Eye (tissue), 1 donor: ENCODE measurements around the gene EME2.

Experiments used
- DNase-seq: peaks from one replicate; pipeline ENCODE4 v3.0.0-alpha.2; 2015

The EME2 gene

GRCh38 chr16:1779741-1780676 lies 7.4 kb downstream of the EME2 start:
- no peak for DNase-seq

DNA sequence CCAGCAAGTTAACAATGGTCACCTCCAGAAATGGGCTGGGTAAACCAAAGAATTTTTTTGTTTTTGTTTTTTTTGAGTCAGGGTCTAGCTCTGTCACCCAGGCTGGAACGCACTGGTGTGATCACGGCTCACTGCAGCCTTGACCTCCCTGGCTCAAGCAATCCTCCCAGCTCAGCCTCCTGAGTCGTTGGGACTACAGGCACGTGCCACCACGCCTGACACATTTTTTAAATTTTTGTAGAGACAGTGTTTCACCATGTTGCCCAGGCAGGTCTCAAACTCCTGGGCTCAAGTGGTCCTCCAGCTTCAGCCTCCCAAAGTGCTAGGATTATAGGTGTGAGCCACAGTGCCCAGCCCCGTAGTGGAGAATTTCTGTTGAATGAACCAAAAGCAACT lies 8.1 kb downstream of the EME2 start:
- DNase-seq = no peak

DNA sequence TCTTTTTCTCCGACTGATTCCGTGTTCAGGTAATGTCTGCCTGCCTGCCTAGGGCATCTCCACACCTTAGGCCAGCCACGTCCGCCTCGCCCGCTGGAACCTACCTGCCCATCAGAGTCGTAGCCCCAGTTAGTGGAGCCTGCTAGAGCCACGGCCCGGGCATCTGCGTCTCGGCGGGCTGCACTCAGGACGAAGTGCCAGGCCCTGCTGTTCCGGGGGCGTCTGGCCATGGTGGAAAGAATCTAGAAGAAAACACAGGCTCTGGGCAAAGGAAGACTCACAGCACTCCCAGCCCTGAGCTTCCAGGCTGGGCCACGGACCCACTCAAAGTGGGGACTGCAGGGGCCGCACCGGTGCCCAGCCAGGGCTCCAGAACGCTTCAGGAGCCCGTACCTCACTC lies 8.6 kb downstream of the EME2 start:
- DNase-seq = no peak

DNA sequence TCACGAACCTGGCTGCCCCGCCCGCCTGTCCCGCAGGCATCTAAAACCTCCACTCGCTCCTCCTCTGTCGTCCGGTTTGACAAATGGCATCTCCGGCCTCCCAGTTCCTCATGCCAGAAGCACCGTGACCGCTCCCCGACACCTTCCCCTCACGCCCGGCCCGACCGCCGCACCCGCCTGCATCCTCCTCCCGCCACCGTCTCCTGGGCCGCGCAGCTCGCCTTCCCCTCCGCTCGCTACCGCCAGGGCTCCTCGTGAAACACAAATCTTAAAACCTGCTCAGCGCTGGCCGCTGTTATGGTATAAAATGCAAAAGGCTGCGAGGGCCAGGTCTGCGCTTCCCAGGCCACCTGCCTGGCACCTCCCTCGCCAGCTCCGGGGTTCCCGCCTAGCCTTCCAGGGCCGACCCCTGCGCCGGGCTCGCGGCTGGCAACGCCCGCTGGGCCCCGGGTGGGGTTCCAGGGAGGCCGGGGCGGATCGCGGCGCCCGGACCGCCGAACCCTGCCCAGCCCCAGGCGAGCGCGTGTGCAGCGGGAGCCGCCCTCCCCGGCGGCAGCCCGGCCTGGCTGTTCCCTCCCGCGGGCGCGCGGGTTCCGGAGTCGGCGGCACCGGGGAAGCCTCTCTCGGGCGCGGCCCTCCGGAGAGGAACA lies 9.3 kb downstream of the EME2 start:
- peak; percentile 56 for DNase-seq

DNA sequence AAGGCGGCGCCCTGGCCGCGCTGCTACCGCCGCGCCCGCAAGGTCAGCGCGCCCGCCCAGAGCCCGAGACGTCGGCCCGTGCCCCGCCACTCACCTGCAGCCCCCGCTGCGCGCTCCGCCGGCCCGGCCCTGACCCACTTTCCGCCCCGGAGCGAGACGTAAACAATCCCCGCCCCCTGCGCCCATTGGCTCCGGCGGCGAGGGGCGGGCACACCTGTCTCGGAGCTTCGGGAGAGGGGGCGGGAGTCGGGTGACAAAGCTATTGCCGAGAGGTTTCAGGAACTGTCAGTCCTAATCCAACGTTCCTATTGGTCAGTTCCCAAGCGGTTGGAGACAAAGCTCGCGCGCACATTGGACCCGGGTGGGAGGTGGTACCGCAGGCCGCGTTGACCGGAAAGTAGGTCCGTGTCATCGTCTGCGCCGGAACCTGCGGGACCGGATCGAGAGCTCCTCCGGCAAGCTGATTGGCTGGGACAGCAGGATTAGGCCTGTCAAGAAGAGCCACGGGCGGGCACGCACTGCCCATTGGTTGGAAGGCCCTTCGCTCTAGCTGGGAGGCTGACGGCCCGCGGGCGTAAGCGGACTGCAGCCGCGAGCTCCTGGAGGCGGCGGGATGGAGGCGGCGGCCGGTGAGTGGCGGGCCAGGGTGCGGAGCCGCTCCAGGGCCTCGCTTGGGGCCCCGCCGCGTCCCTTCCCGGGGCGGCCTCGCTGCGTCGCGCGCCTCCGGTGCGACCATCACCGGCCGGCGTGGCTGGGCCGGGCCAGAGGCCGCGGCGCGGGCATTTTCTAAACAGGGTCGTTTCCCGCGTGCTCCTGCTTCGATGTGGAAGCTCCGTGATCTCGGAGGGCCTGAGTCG lies 10.0 kb downstream of the EME2 start, which contains the start of the genes NUBP2 and SPSB3:
Gene NUBP2, plus strand, starts transcription at position 553 of the 857 bp plus-strand sequence. Its CDS starts 61 bp downstream, at position 614.
Gene SPSB3, minus strand, starts transcription at position 164 of the 857 bp plus-strand sequence. CDS start 1,088 bp downstream, outside the sequence.
- peak; percentile 100 for DNase-seq

- no peak for DNase-seq
Measured at GRCh38 chr16:1784977-1785845, 12.6 kb downstream of the EME2 start.

DNA sequence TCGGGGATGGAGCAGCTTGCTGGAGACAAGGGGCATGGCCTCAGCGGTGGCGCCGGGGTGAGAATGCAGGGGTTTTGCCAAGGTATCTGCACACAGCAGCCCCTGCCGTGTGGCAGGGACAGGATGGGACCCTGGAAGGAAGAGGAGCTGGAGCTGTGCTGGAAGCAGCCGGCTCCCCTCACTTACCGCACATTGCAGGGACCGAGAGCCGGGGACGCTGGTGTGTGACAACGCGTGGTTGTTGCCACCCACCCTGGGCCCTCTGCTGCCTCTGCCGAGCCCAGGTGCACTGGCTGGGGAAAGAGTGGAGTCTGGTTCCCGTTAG lies 13.2 kb downstream of the EME2 start:
- DNase-seq = no peak

DNA sequence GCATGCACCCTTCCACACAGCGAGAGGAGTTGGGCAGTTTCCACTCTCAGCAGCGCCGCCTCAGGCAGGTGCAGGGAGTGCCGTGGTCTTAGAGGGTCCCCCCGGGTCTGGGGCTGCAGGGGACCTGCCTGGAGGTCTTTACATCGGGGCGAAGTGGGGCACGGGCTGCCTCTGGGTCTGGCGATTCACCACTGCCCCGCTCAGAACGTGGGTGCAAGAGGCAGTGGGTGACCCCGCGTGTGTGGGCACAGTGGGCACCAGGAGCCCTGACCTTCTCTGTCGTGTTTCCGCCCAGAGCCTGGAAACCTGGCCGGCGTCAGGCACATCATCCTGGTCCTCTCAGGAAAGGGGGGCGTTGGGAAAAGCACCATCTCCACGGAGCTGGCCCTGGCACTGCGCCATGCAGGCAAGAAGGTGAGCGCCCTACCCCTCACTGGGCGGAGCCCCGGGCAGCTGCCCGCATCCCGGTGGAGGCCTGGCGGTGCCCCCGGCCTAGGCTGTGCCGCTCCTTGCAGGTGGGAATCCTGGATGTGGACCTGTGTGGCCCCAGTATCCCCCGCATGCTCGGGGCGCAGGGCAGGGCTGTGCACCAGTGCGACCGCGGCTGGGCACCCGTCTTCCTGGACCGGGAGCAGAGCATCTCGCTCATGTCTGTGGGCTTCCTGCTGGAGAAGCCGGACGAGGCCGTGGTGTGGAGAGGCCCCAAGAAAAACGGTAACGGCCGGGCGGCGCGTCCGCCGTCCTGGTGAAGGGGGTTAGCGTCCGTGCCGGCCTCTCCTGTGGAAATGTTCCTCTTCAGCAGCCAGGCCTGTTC lies 13.8 kb downstream of the EME2 start:
- DNase-seq = no peak

GRCh38 chr16:1787056-1787321 lies 14.4 kb downstream of the EME2 start:
- DNase-seq = no peak

DNA sequence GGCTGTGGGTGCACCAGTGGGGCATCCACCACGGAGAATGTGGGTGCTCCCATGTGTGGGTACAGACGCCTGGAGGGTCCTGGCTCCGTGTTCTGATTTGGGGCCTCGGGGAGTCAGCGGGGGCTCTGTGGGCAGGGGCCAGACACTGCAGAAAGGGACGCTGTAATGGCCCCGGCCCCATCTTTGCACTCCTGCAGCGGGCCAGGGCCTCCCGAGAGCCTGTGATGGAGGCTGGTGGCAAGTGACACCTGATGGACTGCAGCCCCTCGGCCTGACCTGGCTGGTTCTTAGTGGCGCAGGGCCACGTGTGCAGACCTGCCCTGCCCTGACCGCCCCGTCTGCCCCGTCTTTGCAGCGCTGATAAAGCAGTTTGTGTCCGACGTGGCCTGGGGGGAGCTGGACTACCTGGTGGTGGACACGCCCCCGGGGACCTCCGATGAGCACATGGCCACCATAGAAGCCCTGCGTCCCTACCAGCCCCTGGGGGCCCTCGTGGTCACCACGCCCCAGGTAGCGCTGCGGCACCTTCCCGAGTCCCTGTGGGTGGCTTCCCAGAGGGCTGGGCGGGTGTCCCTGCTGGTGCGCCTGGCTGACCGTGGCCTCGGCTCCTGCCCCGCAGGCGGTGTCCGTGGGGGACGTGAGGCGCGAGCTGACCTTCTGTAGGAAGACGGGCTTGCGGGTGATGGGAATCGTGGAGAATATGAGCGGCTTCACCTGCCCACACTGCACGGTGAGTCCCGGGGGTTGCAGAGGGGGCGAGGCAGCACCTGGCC lies 14.9 kb downstream of the EME2 start:
- no peak for DNase-seq

- DNase-seq = no peak
Measured at GRCh38 chr16:1788095-1788707, 15.6 kb downstream of the EME2 start.

- no peak for DNase-seq
Measured at GRCh38 chr16:1788708-1789100, 16.1 kb downstream of the EME2 start.

- no peak for DNase-seq
Measured at GRCh38 chr16:1789643-1790045, 17.0 kb downstream of the EME2 start.

DNA sequence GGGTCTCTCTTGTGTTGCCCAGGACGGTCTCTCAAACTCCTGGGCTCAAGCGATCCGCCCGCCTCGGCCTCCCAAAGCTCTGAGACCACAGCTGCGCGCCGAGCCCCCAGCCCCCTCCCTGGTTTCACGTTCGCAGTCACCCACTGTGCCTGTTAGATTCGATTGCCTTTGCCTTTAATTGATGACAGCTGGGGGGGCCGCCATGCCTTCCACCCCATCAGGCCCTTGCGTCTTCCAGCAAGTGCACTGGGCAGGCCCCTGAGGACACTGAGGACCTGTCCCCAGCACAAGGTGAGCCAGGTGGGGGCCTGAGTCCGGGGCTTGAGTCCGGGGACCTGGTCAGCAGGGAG lies 17.6 kb downstream of the EME2 start:
- no peak for DNase-seq

DNA sequence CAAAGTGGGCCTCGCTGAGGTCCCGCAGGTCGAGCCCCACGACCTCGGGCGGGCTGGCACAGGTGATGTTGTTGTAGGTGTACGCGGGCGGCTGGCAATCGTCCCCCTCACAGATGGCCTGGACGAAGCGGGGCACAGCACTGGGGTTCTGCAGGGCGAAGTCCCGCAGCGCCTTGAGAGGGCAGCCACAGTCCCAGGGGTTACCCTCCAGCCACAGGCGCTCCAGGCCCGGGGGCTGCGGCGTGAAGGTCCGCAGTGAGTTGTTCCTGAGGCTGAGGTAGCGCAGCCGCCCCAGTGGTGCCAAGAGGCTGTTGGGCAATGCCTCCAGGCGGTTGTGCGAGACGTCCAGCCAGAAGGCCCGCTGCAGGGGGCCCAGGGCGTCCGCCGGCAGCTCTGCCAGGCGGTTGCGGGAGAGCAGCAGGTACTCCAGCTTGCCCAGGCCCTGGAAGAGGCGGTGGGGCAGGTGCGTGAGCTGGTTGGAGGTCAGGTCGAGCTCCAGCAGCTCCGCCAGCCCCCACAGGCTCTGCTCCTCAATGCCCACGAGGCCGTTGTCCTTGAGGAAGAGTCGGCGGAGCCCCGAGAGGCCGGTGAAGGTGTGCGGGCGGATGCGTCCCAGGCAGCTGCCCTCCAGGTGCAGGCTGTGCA lies 18.1 kb downstream of the EME2 start:
- no peak for DNase-seq

GRCh38 chr16:1791256-1791942 lies 18.8 kb downstream of the EME2 start:
- DNase-seq = no peak

DNA sequence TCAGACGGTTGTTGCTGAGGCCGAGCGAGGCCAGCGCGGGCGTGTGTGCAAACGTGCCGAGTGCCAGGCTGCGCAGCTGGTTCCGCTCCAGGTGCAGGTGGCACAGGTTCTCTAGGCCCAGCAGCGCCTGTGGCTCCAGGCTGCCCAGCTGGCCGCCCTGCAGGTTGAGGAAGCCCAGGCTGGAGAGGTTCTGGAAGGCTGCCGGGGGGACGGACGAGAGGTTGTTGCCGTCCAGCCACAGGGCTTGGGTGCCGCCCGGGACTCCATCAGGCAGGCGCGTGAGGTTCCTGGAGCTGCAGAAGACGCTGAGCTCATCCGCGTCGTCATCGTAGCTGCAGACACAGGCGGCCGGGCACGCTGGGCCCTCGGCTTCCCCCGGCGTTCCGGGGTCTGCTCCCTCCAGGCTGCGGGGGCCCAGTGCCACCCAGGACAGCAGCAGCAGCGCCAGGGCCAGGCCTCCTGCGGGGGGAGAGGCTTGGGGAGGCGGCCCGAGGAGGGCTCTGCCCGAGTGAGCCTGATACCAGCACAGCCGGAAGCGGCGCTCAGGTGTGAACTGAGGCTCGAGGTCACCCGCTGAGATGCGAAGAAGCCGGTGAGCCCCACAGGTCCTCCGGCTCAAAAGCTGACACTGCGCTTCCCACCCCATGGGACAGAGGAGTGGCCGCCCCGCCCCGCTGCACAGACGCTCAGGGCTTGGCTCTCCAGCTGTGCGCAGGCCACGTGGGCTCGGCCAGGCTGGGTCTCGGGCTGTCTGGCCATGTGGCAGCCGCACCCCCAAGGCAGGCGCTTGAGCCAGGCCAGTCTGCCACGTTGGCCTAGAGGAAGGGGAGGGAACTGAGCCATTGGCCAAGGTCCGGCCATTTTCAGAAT lies 19.6 kb downstream of the EME2 start:
- DNase-seq = no peak
